Activated naive CD4-positive, alpha-beta T cell treated with anti-CD3 and anti-CD28 coated beads, Interleukin-2, amount 50 U/mL, for 24 hours (primary cell): ENCODE measurements around the gene ARAP3.

Experiments used
- H3K27ac Mint-ChIP-seq: one replicate; pipeline ENCODE4 v1.8.0; 2021; ENCODE audit warnings: mild to moderate bottlenecking, mixed read lengths
- H3K27me3 Mint-ChIP-seq: one replicate; pipeline ENCODE4 v1.8.0; 2021; ENCODE audit warnings: mixed read lengths
- H3K36me3 Mint-ChIP-seq: one replicate; pipeline ENCODE4 v1.8.0; 2021; ENCODE audit warnings: mixed read lengths
- H3K4me1 Mint-ChIP-seq: one replicate; pipeline ENCODE4 v1.8.0; 2021; ENCODE audit warnings: mixed read lengths
- H3K4me3 Mint-ChIP-seq: one replicate; pipeline ENCODE4 v1.8.0; 2021; ENCODE audit warnings: mild to moderate bottlenecking, mixed read lengths
- H3K9me3 Mint-ChIP-seq: one replicate; pipeline ENCODE4 v1.8.0; 2021; ENCODE audit warnings: mixed read lengths

ARAP3 gene

DNA sequence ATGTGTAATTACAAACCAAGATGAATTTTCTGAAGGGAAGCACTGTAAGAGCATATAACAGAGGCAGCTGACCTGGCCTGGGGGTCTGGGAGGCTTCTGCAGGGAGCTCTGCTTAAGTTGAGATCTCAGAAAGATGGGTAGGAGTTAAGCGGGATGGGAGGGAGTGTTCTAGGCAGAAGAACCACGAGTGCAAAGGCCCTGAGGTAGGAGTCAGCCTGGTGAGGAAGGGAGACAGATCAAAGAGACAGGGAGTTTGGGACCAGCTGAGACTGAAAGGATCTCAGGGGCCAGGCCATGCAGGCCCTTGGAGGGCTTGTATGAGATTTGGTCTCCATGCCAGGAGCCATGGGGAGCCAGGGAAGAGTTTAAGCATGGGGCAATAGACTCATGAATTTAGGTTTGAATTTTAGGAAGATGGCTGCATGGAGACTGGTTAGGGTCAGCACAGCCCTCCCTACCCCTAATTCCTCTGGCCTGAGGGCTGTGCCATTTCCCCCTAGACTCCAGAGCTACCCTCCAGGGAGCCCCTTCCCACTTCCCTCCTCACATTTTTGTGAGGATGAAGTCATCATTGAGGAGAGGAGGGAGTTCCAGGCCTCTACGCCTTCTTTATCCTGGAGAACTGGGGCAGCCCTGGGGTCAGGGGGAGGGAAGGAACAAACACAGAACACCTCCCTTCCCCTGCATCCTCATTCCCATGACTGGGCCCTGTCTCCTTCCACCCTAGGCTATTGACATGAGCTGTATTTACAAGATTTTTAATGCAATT is 4.8 kb upstream of the ARAP3 start:
- H3K4me3 Mint-ChIP-seq, result no peak overlapping the region
- no peaks in the 10 kb centered on the region for H3K36me3 Mint-ChIP-seq
- no peaks in the 10 kb centered on the region for H3K27me3 Mint-ChIP-seq
- no peak overlapping the region for H3K27ac Mint-ChIP-seq
- H3K4me1 Mint-ChIP-seq, result peaks cover 16% of the 10 kb centered on the region
- H3K9me3 Mint-ChIP-seq, result no peaks in the 10 kb centered on the region

DNA sequence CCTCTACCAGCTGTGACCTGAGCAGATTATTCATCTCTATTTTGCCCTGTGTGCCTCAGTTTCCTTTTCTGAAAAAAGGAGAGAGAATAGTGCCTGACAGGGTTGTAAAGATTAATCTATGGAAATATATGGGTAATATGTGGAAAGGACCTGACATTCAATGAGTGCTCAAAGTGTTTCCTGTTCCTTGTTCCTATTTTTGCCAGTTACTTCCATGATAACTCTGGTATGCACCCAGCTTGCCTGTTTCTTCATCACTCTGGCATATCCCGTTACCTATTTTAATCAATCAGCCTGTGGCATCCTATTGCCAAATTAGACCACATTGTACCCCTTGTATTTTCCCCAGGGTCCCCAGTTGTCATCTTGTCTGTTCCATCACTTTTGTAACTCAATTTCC is 3.6 kb upstream of the ARAP3 start:
- Mint-ChIP-seq H3K4me3 (no peak overlapping the region), H3K27ac (no peak overlapping the region), H3K27me3 (no peaks in the 10 kb centered on the region), H3K4me1 (peaks cover 23% of the 10 kb centered on the region), H3K9me3 (no peaks in the 10 kb centered on the region), H3K36me3 (no peaks in the 10 kb centered on the region)

DNA sequence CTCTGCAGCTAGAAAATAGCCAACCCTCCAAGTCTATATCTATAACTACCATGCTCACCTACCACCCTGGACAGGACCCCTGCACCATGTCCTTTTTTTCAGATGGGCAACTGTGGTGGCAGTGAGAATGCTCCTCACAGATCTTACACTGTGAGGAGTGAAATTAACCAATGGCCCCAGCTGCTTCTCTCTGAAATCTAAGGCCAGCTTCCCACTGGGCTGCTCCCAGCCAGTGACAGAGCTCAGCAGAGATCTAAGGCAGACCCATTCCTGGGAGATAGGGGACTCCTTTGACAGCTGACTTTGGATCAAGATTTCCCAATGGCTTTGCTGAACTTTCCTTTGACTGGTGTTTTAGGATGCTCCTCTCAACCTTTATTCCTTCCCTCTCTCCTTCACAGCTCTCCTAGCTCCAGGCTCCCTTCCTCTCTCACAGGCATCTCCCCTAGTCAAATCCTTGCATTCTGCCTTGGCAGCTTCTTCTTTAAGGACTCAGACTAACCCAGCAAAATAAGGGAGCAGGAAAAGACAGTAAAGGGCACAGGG is 1.6 kb upstream of the ARAP3 start:
- Mint-ChIP-seq H3K27me3 (no peaks in the 10 kb centered on the region), H3K27ac (peak overlapping the region; percentile 17), H3K4me1 (peaks cover 24% of the 10 kb centered on the region), H3K36me3 (no peaks in the 10 kb centered on the region), H3K4me3 (peak overlapping the region; percentile 54), H3K9me3 (no peaks in the 10 kb centered on the region)

DNA sequence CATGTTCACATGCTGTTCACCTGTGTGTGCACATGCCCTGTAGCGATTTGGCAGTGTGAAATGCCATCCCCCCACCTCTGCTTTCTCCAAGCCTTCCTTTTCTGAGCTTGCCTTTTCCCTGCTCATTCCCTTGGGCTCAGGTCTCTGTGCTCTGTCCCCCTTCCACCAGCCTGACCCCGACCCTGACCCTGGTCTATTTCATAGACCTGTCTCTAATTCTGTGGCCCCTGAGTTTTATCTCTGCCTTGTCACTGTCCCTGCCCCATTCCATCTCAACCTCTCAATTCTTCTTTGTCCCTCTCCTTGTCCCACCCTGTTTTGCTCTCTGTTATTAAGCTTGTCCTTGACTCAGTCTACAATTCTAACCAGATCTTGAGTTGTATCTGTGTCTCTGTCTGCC is 735 bp downstream of the ARAP3 start:
- H3K36me3 Mint-ChIP-seq, result no peaks in the 10 kb centered on the region
- H3K27ac Mint-ChIP-seq, result peak overlapping the region; percentile 84
- H3K4me3 Mint-ChIP-seq, result peak overlapping the region; percentile 79
- no peaks in the 10 kb centered on the region for H3K27me3 Mint-ChIP-seq
- no peaks in the 10 kb centered on the region for H3K9me3 Mint-ChIP-seq
- H3K4me1 Mint-ChIP-seq, result peaks cover 24% of the 10 kb centered on the region

- Mint-ChIP-seq H3K4me3 (peak overlapping the region; percentile 79), H3K4me1 (peaks cover 24% of the 10 kb centered on the region), H3K27ac (no peak overlapping the region), H3K27me3 (no peaks in the 10 kb centered on the region), H3K36me3 (no peaks in the 10 kb centered on the region), H3K9me3 (no peaks in the 10 kb centered on the region)
Observed at GRCh38 chr5:141680751-141681201, 1.3 kb downstream of the ARAP3 start.

DNA sequence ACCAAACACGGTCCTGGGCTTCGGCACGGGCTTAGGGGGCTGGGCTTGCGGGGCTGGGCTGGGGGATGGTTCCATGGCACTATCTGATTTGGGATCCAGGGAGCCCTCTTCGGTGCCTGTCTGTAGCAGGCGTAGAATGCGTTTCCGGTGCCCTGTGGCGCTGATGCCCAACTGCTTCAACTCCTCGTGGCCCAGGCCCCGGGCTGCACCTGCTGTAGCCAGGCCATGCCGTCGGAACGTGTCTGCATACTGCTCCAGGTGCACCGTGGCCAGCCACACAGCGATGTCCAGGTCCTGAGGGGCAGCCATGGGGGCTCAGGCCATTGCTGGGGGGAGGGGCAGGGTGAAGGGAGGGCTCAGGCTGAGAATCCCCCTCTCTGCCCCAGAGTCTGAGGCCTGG is 1.9 kb downstream of the ARAP3 start:
- Mint-ChIP-seq H3K27me3 (no peaks in the 10 kb centered on the region), H3K27ac (no peak overlapping the region), H3K4me1 (peaks cover 24% of the 10 kb centered on the region), H3K4me3 (no peak overlapping the region), H3K36me3 (no peaks in the 10 kb centered on the region), H3K9me3 (no peaks in the 10 kb centered on the region)

GRCh38 chr5:141677415-141677814 is 4.6 kb downstream of the ARAP3 start:
- Mint-ChIP-seq H3K27me3 (no peaks in the 10 kb centered on the region), H3K4me1 (peaks cover 11% of the 10 kb centered on the region), H3K4me3 (no peak overlapping the region), H3K9me3 (no peaks in the 10 kb centered on the region), H3K27ac (no peak overlapping the region), H3K36me3 (no peaks in the 10 kb centered on the region)

DNA sequence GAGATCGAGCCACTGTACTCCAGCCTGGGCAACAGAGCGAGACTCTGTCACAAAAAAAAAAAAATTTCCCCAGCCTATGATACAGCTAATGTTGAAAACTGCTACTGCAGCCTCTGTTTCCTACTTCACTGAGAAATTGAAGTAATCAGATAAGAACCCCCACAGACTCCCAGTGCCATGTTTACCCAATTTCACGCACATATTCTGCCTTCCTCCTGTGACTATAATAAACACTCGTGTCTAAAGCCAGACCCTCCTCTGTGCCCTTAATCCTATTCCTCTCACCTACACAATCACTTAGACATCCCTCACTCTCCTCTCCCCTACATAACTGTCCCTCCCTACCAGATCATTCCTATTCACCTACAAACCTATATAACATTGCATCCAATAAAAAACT is 6.4 kb downstream of the ARAP3 start:
- no peaks in the 10 kb centered on the region for H3K9me3 Mint-ChIP-seq
- H3K27ac Mint-ChIP-seq, result no peak overlapping the region
- H3K4me1 Mint-ChIP-seq, result peaks cover 2% of the 10 kb centered on the region
- no peaks in the 10 kb centered on the region for H3K36me3 Mint-ChIP-seq
- H3K4me3 Mint-ChIP-seq, result no peak overlapping the region
- H3K27me3 Mint-ChIP-seq, result no peaks in the 10 kb centered on the region

DNA sequence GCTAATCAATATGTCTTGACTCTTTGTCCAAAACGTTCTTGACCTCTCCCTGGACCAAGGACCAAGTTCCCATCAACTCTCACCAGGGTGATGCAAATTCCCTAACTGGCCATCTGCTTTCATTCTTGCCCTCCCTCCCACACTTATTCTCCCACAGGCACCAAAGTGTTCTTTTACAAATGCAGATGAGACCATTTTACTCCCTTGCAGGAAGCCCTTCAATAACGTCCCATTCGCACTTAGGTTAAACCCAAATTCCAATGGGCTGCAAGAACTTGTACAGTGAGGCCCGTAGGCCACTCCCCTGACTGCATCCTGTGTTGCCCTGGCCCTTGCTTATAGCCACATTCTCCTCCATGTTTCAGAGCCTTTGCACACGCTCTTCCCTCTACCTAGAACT is 7.3 kb downstream of the ARAP3 start:
- Mint-ChIP-seq H3K27me3 (no peaks in the 10 kb centered on the region), H3K4me3 (no peak overlapping the region), H3K9me3 (no peaks in the 10 kb centered on the region), H3K4me1 (no peaks in the 10 kb centered on the region), H3K27ac (no peak overlapping the region), H3K36me3 (no peaks in the 10 kb centered on the region)

GRCh38 chr5:141672841-141673813 is 8.9 kb downstream of the ARAP3 start:
- Mint-ChIP-seq H3K4me1 (no peaks in the 10 kb centered on the region), H3K27ac (peak overlapping the region; percentile 42), H3K27me3 (no peaks in the 10 kb centered on the region), H3K4me3 (no peak overlapping the region), H3K36me3 (no peaks in the 10 kb centered on the region), H3K9me3 (no peaks in the 10 kb centered on the region)

DNA sequence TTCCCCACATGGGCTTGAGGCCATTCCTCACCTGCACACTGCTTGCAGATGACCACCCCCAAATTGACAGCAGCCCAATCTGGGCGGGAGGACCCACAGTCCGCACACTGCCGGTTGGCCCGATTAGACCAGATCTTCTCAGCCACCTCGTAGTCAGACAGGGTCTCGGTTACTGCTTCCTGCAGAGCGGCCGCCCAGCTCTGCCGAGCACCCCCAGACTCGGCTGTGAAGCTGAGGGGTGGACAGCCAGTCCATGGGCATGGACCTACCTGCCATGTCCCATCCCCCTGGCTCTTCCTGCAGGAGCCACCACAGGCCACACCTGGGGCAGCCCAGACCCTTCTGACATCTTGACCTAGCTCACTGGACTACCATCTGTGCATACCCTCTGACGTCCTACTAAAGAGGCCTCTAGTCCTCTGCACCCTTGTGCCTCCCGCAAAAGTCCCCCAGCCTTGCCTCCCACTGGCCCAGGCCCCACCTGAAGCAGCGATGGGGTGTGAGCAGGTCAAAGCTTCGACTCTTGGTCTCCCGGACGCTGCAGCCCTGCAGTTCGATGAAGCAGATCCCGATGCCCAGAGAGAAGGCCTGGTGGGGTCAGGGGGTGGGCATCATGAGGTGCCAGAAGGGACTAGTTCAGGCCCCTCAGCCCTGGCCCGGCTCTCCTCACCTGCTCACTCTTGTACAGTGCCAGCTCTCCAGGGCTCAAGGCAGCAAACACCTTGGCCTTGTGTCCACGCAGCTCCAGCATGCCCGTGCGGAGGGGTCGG is 9.8 kb downstream of the ARAP3 start:
- H3K27ac Mint-ChIP-seq, result no peak overlapping the region
- no peaks in the 10 kb centered on the region for H3K4me1 Mint-ChIP-seq
- H3K4me3 Mint-ChIP-seq, result no peak overlapping the region
- no peaks in the 10 kb centered on the region for H3K36me3 Mint-ChIP-seq
- no peaks in the 10 kb centered on the region for H3K27me3 Mint-ChIP-seq
- no peaks in the 10 kb centered on the region for H3K9me3 Mint-ChIP-seq

- Mint-ChIP-seq H3K27ac (no peak overlapping the region), H3K4me3 (no peak overlapping the region), H3K27me3 (no peaks in the 10 kb centered on the region), H3K9me3 (no peaks in the 10 kb centered on the region), H3K36me3 (no peaks in the 10 kb centered on the region), H3K4me1 (peaks cover 4% of the 10 kb centered on the region)
Observed at GRCh38 chr5:141669520-141669919, 12.5 kb downstream of the ARAP3 start.

DNA sequence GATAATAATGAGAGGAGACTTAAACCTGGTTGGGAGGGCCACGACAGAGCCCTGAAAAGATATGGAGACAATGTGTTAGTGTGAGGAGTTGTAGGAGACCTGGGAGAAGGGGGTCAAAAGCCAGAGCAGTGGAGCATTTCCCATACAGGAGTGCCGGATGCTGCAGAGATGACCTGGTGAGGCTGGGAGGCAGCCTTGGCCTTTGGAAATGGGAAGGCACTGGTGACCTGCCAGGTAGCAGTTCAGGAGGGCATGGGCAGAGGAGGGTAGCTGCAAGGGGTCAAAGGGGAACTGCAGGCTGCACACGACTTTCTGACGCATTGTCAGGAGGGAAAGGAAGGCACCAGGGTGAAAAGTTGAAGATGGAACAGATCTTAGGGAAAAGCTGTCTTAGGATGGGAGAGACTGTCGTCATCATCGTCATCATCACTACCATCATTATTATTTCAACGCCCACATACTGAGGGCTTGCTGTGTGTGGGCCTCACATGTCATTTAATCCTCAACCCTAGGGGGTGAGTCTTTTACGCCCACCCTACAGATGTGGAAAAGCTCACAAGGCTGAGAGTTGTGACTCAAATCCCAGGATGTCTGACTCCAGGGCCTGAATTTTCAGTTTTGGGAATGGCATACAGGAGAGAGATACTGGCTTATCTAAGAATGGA is 13.3 kb downstream of the ARAP3 start:
- H3K27ac Mint-ChIP-seq, result no peak overlapping the region
- no peaks in the 10 kb centered on the region for H3K36me3 Mint-ChIP-seq
- no peaks in the 10 kb centered on the region for H3K27me3 Mint-ChIP-seq
- H3K4me3 Mint-ChIP-seq, result no peak overlapping the region
- H3K9me3 Mint-ChIP-seq, result no peaks in the 10 kb centered on the region
- peaks cover 4% of the 10 kb centered on the region for H3K4me1 Mint-ChIP-seq

DNA sequence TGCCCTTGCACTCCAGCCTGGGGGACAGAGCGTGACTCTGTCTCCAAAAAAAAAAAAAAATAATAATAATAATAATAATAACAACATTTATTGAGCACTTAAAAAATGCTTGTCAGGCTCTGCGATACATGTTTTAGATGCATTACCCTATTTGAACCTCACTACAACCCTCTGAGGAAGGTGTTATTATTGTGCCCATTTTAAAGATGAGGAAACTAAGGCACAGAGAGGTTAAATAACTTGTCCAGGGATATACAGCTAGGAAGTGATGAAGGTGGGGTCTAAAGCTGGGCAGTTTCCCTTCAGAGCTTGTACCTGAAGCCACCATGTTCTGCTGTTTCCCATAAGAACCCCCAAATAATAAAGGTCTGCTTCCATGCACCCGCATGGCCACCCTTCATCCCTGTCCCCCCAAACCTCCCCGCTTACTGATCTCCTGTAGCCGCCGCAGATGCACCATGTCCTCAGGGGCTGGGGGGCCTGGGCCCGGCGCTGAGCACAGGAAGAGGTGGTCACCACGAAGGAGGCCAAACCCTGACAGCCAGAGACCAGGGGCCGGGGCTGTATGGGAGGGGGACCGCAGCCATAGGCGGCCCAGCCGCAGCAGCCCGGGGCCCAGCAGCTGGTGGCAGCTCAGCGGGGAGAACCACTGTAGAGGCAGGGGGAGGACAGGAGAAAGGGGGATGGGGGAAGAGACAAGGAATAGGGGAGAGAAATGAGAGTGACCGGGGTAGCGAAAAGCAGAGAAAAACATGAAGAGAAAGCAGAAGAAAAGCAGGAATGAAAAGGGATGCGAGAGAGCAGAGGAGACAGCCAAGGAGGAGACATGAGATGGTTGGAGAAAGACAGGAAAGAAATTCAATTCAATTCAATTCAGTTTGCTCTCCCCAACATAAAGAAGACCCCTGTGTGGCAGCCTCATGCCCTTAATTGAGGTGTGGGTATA is 15.8 kb downstream of the ARAP3 start:
- no peaks in the 10 kb centered on the region for H3K36me3 Mint-ChIP-seq
- H3K4me3 Mint-ChIP-seq, result no peak overlapping the region
- no peaks in the 10 kb centered on the region for H3K9me3 Mint-ChIP-seq
- H3K4me1 Mint-ChIP-seq, result peaks cover 4% of the 10 kb centered on the region
- H3K27ac Mint-ChIP-seq, result peak overlapping the region; percentile 7
- no peaks in the 10 kb centered on the region for H3K27me3 Mint-ChIP-seq
